Muscle of leg (tissue), 11 donors: ENCODE data around the gene WRAP73. TPM values are rescaled to one million over a fixed set of nuclear protein-coding genes. Genes with fewer than 3 reads are reported as not detected.

Experiments
- DNase-seq: peaks from one replicate; pipeline ENCODE4 v3.0.0; 2013
- H3K27ac ChIP-seq: one replicate; pipeline ENCODE4 v1.5.1; 2013; ENCODE audit warnings: mild to moderate bottlenecking, low read length, control low read depth
- H3K27me3 ChIP-seq: one replicate; pipeline ENCODE4 v1.6.1; 2013; ENCODE audit warnings: low read length; ENCODE audit not compliant: control insufficient read depth, insufficient read depth
- H3K36me3 ChIP-seq: one replicate; pipeline ENCODE4 v1.6.1; 2013; ENCODE audit warnings: low read length; ENCODE audit not compliant: control insufficient read depth, insufficient read depth
- H3K4me1 ChIP-seq: one replicate; pipeline ENCODE4 v1.6.1; 2013; ENCODE audit warnings: low read length; ENCODE audit not compliant: control insufficient read depth, insufficient read depth
- H3K4me3 ChIP-seq: one replicate; pipeline ENCODE4 v1.5.1; 2013; ENCODE audit warnings: low read length, control low read depth
- H3K9me3 ChIP-seq: replicated peaks from 2 replicates; pipeline ENCODE4 v1.6.1; 2013; ENCODE audit warnings: low read depth, low read length; ENCODE audit not compliant: control insufficient read depth
- WGBS: methylation state at CpG from one replicate; pipeline ENCODE4 v1.1.5; 2013; ENCODE audit warnings: missing lambda C conversion rate; ENCODE audit not compliant: insufficient coverage; 5-methylcytosine and 5-hydroxymethylcytosine counted together
- polyA plus RNA-seq, 8 donors: library from polyadenylated mRNA; unstranded; fragments of 120-200 nt; gene quantifications; one replicate each; pipeline versions ENCODE4 v1.2.1 to v1.2.3, GENCODE V29; 2013; ENCODE audit warnings: inconsistent platforms in 1 of 8, low replicate concordance in 1 of 8; ENCODE audit not compliant: insufficient read length in 8 of 8, insufficient read depth in 1 of 8
- total RNA-seq: library from RNA; stranded (reverse); fragments of 120-200 nt; gene quantifications from one replicate; pipeline ENCODE4 v1.2.4, GENCODE V29; 2013

WRAP73 gene
- total and polyA plus RNA-seq, 9 donors: 8.5 to 13.4 (median 11.6) TPM

- Histone ChIP-seq H3K27ac (no peak overlapping the region), H3K4me3 (no peak overlapping the region), H3K9me3 (no peaks in the 10 kb centered on the region), H3K4me1 (peaks cover 41% of the 10 kb centered on the region), H3K36me3 (no peaks in the 10 kb centered on the region), H3K27me3 (no peaks in the 10 kb centered on the region)
- DNase-seq: no peak
- WGBS: 16% methylated on average over 22 of the region's 30 CpGs
These were observed 51.2 kb downstream of the WRAP73 start for GRCh38 chr1:3598522-3599285.

DNA sequence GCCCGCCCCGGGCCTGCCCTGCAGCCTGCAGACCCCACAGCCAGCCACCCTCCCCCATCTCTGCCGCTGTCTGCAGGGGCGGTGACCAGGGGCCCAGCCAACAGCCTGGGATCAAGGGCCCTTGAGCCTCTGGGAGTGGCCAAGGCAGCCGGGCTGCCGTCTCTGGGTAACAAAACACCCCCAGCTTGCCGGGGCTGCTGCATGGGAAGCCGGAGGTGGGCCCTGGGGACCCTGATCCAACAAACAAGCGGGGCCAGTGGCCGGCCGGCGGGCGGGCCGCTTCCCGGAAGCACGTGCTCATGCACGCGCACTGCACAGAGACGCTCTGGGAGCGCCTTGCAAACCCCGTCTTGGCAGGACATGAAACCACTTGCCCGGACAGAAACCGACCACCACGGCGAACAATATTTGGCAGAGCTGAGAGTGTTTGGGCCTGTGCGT is 51.8 kb downstream of the WRAP73 start:
- Histone ChIP-seq H3K36me3 (no peaks in the 10 kb centered on the region), H3K4me1 (peaks cover 44% of the 10 kb centered on the region), H3K27me3 (no peaks in the 10 kb centered on the region), H3K4me3 (no peak overlapping the region), H3K9me3 (no peaks in the 10 kb centered on the region), H3K27ac (peak overlapping the region; percentile 42)
- WGBS: 4% methylated on average over 22 of the region's 26 CpGs
- DNase-seq: peak; percentile 86

- Histone ChIP-seq H3K9me3 (no peaks in the 10 kb centered on the region), H3K36me3 (no peaks in the 10 kb centered on the region), H3K27me3 (no peaks in the 10 kb centered on the region), H3K4me1 (peaks cover 44% of the 10 kb centered on the region), H3K4me3 (no peak overlapping the region), H3K27ac (peak overlapping the region; percentile 42)
- no peak for DNase-seq
- 36% methylated on average over 11 of the region's 11 CpGs for WGBS
These were observed 52.3 kb downstream of the WRAP73 start for GRCh38 chr1:3597599-3597964.

- Histone ChIP-seq H3K9me3 (no peaks in the 10 kb centered on the region), H3K36me3 (no peaks in the 10 kb centered on the region), H3K27ac (no peak overlapping the region), H3K27me3 (no peaks in the 10 kb centered on the region), H3K4me3 (no peak overlapping the region), H3K4me1 (peaks cover 44% of the 10 kb centered on the region)
- DNase-seq: no peak
- WGBS: 67% methylated on average over 23 of the region's 29 CpGs
These were observed 53.0 kb downstream of the WRAP73 start for GRCh38 chr1:3596663-3597598.

- H3K27me3 ChIP-seq: no peaks in the 10 kb centered on the region
- H3K4me3 ChIP-seq: no peak overlapping the region
- peaks cover 44% of the 10 kb centered on the region for H3K4me1 ChIP-seq
- no peak overlapping the region for H3K27ac ChIP-seq
- 92% methylated on average over 6 of the region's 7 CpGs for WGBS
- H3K36me3 ChIP-seq: no peaks in the 10 kb centered on the region
- DNase-seq: no peak
- H3K9me3 ChIP-seq: no peaks in the 10 kb centered on the region
These were observed 54.0 kb downstream of the WRAP73 start for GRCh38 chr1:3595949-3596348.

- 71% methylated on average over 21 of the region's 31 CpGs for whole genome bisulfite sequencing
- Histone ChIP-seq H3K27me3 (no peaks in the 10 kb centered on the region), H3K36me3 (no peaks in the 10 kb centered on the region), H3K9me3 (no peaks in the 10 kb centered on the region), H3K27ac (no peak overlapping the region), H3K4me3 (no peak overlapping the region), H3K4me1 (peaks cover 53% of the 10 kb centered on the region)
- peak; percentile 53 for DNase-seq
These were observed 55.1 kb downstream of the WRAP73 start for GRCh38 chr1:3594706-3595377.

DNA sequence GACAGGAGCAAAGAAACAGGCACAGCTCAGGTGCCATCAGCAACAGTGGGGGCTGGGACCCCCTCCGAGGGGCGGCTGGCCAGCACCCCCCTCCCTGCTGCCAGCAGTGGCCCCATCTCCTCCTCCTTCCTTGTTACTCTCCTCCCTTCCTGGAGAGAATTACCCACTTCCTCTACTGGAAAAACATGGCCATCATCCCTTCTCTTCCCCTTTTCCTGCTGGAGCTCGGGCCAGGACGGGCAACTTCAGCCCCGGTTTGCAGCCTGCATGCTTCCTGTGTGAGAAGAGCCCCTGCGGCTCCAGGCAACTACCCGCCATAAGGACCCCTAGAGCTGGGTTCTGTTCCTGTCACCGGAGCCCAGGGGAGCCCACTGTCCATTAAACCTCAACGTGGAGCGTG is 56.2 kb downstream of the WRAP73 start:
- Histone ChIP-seq H3K36me3 (no peaks in the 10 kb centered on the region), H3K27me3 (peaks cover 2% of the 10 kb centered on the region), H3K9me3 (no peaks in the 10 kb centered on the region), H3K27ac (no peak overlapping the region), H3K4me1 (peaks cover 43% of the 10 kb centered on the region), H3K4me3 (no peak overlapping the region)
- WGBS: 56% methylated on average over 10 of the region's 10 CpGs
- DNase-seq: no peak

DNA sequence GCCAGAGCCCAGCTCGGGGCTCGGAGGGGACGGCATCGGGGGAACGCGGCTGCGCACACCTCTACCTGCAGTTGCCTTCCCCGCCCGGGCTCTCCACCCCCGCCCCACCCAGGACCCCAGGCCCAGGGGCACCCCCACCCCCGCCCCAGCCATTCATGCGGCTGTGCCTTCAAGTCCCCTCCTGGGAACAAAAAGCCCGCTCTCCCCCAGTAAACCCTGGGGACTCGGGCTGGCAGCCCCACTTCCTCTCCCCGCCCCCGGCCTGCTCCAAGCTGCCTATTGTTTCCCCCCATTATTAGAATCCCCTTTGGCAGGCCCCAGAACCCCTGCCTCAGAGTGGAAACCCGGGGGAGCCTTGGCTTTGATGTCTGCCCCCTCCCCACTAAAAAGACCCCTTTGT is 56.6 kb downstream of the WRAP73 start:
- no peak overlapping the region for H3K4me3 ChIP-seq

GRCh38 chr1:3590951-3591865 is 58.7 kb downstream of the WRAP73 start:
- H3K4me1 ChIP-seq: peaks cover 22% of the 10 kb centered on the region
- no peak for DNase-seq
- H3K27me3 ChIP-seq: peaks cover 2% of the 10 kb centered on the region
- no peaks in the 10 kb centered on the region for H3K36me3 ChIP-seq
- no peaks in the 10 kb centered on the region for H3K9me3 ChIP-seq
- H3K4me3 ChIP-seq: no peak overlapping the region
- H3K27ac ChIP-seq: no peak overlapping the region
- 84% methylated on average over 22 of the region's 33 CpGs for WGBS

More for the DNA sequence above, 56.6 kb downstream of the WRAP73 start:
- DNase-seq: no peak
- H3K9me3 ChIP-seq: no peaks in the 10 kb centered on the region
- H3K27me3 ChIP-seq: peaks cover 2% of the 10 kb centered on the region
- no peaks in the 10 kb centered on the region for H3K36me3 ChIP-seq
- no peak overlapping the region for H3K27ac ChIP-seq
- 59% methylated on average over 8 of the region's 17 CpGs for WGBS
- peaks cover 39% of the 10 kb centered on the region for H3K4me1 ChIP-seq
